ENCODE measurements around the gene KIRREL2.

KIRREL2 gene

GRCh38 chr19:35845215-35846037, 11.3 kb upstream of the KIRREL2 start:
- peak; percentile 30 for DNase-seq (ENCODE audit: low read depth)

GRCh38 chr19:35846038-35846668, 10.6 kb upstream of the KIRREL2 start:
- DNase-seq (ENCODE audit: low read depth), result no peak

GRCh38 chr19:35847911-35848310, 8.8 kb upstream of the KIRREL2 start:
- DNase-seq (ENCODE audit: low read depth), result no peak

- DNase-seq (ENCODE audit: low read depth), result no peak
These were observed 8.2 kb upstream of the KIRREL2 start for GRCh38 chr19:35848486-35848885.

GRCh38 chr19:35848919-35849505, 7.7 kb upstream of the KIRREL2 start:
- no peak for DNase-seq (ENCODE audit: low read depth)

- no peak for DNase-seq (ENCODE audit: low read depth)
These were observed 5.3 kb upstream of the KIRREL2 start for GRCh38 chr19:35851213-35852028.

GRCh38 chr19:35852029-35852780, 4.5 kb upstream of the KIRREL2 start, which contains the start of gene NPHS1:
TSS of gene NPHS1 (minus strand) at chr19:35852504. CDS start at chr19:35851837, 667 bp downstream.
- no peak for DNase-seq (ENCODE audit: low read depth)

GRCh38 chr19:35853038-35853756, 3.5 kb upstream of the KIRREL2 start:
- DNase-seq (ENCODE audit: low read depth), result no peak

GRCh38 chr19:35858311-35858710, 1.6 kb downstream of the KIRREL2 start:
- DNase-seq (ENCODE audit: low read depth), result no peak

GRCh38 chr19:35859414-35859813, 2.7 kb downstream of the KIRREL2 start:
- no peak for DNase-seq (ENCODE audit: low read depth)

- DNase-seq (ENCODE audit: low read depth), result no peak
These were observed 3.7 kb downstream of the KIRREL2 start for GRCh38 chr19:35860436-35860817.

GRCh38 chr19:35860818-35861639, 4.3 kb downstream of the KIRREL2 start:
- no peak for DNase-seq (ENCODE audit: low read depth)

- no peak for DNase-seq (ENCODE audit: low read depth)
These were observed 5.0 kb downstream of the KIRREL2 start for GRCh38 chr19:35861640-35862160.

- DNase-seq (ENCODE audit: low read depth), result no peak
These were observed 5.8 kb downstream of the KIRREL2 start for GRCh38 chr19:35862528-35862927.

- DNase-seq (ENCODE audit: low read depth), result no peak
These were observed 6.3 kb downstream of the KIRREL2 start for GRCh38 chr19:35863018-35863417.

- DNase-seq (ENCODE audit: low read depth), result peak; percentile 58
These were observed 11.6 kb downstream of the KIRREL2 start, which contains the start of gene APLP1 for GRCh38 chr19:35868172-35868822. TSS of gene APLP1 (plus strand) at chr19:35868574. CDS start at chr19:35868637, 63 bp downstream.

GRCh38 chr19:35868823-35869326, 12.2 kb downstream of the KIRREL2 start:
- DNase-seq (ENCODE audit: low read depth), result no peak

- peak; percentile 86 for DNase-seq (ENCODE audit: low read depth)
These were observed 12.8 kb downstream of the KIRREL2 start for GRCh38 chr19:35869327-35870123.
